ENCODE results near the gene KRTAP4-8. TPM values are rescaled to one million over a fixed set of nuclear protein-coding genes. Genes with fewer than 3 reads are reported as not detected.

Gene KRTAP4-8
- total and polyA plus RNA-seq, 8 donors: not detected

DNA sequence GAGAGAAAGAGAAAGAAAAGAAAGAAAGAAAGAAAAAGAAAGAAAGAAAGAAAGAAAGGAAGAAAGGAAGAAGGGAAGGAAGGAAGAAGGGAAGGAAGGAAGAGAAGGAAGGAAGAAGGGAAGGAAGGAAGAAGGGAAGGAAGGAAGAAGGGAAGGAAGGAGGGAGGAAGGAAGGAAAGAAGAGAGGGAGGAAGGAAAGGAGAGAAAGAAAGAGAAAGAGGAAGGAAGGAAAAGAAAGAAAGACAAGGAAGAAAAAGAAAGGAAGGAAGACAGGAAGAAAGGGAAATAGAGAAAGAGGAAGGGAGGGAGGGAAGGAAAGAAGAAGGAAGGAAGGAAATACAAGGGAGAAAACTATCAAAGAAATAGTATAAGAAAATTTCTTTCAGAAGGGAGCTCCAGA lies 21.2 kb downstream of the KRTAP4-8 start:
- TF ChIP-seq, protein P1, sequence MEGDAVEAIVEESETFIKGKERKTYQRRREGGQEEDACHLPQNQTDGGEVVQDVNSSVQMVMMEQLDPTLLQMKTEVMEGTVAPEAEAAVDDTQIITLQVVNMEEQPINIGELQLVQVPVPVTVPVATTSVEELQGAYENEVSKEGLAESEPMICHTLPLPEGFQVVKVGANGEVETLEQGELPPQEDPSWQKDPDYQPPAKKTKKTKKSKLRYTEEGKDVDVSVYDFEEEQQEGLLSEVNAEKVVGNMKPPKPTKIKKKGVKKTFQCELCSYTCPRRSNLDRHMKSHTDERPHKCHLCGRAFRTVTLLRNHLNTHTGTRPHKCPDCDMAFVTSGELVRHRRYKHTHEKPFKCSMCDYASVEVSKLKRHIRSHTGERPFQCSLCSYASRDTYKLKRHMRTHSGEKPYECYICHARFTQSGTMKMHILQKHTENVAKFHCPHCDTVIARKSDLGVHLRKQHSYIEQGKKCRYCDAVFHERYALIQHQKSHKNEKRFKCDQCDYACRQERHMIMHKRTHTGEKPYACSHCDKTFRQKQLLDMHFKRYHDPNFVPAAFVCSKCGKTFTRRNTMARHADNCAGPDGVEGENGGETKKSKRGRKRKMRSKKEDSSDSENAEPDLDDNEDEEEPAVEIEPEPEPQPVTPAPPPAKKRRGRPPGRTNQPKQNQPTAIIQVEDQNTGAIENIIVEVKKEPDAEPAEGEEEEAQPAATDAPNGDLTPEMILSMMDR (IDR thresholded peaks at IDR 0.05): no peak
- Histone ChIP-seq H3K4me1 (no peaks in the 10 kb centered on the region), H3K9me3 (no peaks in the 10 kb centered on the region), H3K36me3 (no peaks in the 10 kb centered on the region), H3K27me3 (peaks cover 0 to 5% of the 10 kb centered on the region in 2 donors), H3K27ac (no peak overlapping the region), H3K4me3 (no peak overlapping the region)
- DNase-seq: no peak
- intact Hi-C loops (cut with DNase I): no loop called here
- no peak for ATAC-seq

DNA sequence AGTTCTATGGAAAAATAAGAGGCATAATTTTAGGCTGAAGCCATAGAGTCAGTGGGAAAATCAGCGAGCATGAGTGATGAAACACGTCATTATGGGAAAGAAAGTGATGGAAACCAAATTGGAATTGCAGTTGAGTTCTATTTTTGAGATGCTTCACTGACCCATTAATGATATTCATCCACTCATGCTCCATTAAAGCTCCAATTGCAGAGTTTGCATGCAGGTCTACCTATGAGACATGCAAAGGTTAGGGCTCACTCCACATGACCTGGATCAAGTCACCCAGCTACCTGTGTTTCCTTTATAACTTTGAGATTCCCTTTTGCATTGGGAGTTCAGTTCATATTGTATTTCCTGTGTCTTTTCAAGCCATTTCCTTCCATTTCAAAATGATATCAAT lies 24.3 kb downstream of the KRTAP4-8 start:
- Histone ChIP-seq H3K9me3 (no peaks in the 10 kb centered on the region), H3K27me3 (peaks cover 0 to 5% of the 10 kb centered on the region in 2 donors), H3K36me3 (no peaks in the 10 kb centered on the region), H3K27ac (no peak overlapping the region), H3K4me1 (no peaks in the 10 kb centered on the region), H3K4me3 (no peak overlapping the region)
- DNase-seq: no peak
- intact Hi-C loops (cut with DNase I): no loop called here
- no peak for ATAC-seq
- TF ChIP-seq, protein P1 (IDR thresholded peaks at IDR 0.05): no peak

DNA sequence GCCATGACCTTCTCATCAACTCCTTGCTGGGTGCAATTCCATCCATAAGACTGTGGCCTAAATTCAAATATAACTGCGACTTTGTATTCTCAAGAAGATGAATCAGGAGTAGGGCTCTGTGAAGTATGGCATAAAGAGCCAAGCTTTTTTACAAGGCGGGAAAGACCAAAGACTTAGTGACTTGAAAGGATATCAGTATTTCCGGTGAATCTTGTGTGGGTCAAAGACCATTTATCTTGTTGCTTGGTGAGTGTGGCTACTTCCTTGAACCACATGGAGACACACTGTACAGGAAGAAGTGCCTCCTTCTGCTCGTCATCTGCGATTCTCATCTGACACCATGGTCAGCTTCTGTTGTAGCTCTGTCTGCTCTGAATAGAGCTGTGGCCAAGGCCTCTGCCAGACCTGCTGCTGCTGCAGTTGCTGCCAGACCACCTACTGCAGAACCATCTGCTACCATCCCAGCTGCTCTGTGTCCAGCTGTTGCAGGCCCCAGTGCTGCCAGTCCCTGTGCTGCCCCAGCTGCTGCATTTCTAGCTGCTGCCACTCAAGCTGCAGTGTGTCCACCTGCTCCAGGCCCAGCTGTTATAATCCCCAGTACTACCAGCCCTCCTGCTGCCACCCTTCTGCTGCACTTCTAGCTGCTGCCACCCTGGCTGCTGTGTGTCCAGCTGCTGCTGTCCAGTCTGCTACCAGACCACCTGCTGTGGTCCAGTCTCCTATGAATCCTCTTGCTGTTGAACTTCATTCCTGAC lies 26.2 kb downstream of the KRTAP4-8 start:
- TF ChIP-seq, protein P1 (IDR thresholded peaks at IDR 0.05): no peak
- ATAC-seq (no peak), DNase-seq (no peak)
- Histone ChIP-seq H3K27ac (no peak overlapping the region), H3K4me3 (no peak overlapping the region), H3K36me3 (no peaks in the 10 kb centered on the region), H3K9me3 (no peaks in the 10 kb centered on the region), H3K27me3 (peaks cover 0 to 5% of the 10 kb centered on the region in 2 donors), H3K4me1 (no peaks in the 10 kb centered on the region)
- intact Hi-C loops (cut with DNase I): no loop called here

DNA sequence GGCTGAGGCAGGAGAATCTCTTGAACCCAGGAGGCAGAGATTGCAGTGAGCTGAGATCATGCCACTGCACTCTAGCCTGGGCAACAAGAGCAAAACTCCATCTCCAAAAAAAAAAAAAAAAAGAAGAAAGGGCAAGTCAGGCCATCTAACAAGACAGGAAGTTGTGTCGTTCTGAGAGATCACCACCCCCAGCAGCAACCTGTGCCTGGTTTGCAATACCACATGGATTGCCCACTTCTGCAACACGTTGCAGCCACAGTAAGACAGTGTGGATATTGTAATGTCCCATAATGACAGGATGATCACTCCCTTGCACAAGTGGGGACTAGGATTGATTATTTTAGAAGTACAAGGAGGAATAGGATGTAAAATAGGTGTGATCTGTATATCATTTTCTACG lies 28.9 kb downstream of the KRTAP4-8 start:
- no peaks in the 10 kb centered on the region for H3K36me3 ChIP-seq
- no peak for ATAC-seq
- intact Hi-C loops (cut with DNase I): no loop called here

DNA sequence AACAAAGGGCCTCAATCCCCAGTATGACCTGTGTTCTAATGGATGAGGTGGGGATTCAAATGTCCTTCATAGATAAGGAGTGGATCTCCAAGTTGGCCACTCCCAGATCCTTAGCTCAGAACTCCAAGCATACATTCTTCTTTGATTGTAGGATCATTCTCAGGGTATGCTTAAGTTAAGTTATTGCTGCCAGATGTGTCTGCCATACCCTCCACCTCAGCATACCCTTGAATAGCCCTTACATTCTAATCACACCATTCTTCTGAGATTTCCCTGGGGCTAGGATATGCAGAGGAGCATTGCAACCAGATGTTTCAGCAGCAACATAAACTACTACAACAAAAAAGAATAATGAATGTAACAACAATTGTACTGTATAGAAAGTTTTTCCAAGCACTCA lies 30.7 kb downstream of the KRTAP4-8 start:
- Histone ChIP-seq H3K36me3 (no peaks in the 10 kb centered on the region), H3K4me3 (no peak overlapping the region), H3K27ac (no peak overlapping the region), H3K9me3 (no peaks in the 10 kb centered on the region), H3K27me3 (no peaks in the 10 kb centered on the region), H3K4me1 (no peaks in the 10 kb centered on the region)
- TF ChIP-seq, protein P1 (IDR thresholded peaks at IDR 0.05): no peak
- intact Hi-C loops (cut with DNase I): no loop called here
- ATAC-seq (no peak), DNase-seq (no peak)

More for the DNA sequence above, 28.9 kb downstream of the KRTAP4-8 start:
- DNase-seq: no peak
- no peak overlapping the region for H3K4me3 ChIP-seq
- H3K27ac ChIP-seq: no peak overlapping the region
- no peaks in the 10 kb centered on the region for H3K9me3 ChIP-seq
- H3K27me3 ChIP-seq: no peaks in the 10 kb centered on the region
- H3K4me1 ChIP-seq: no peaks in the 10 kb centered on the region
- TF ChIP-seq, protein P1 (IDR thresholded peaks at IDR 0.05): no peak
